Hindlimb muscle (tissue), 1 donor: ENCODE measurements around the gene RAD51AP2. TPM values are rescaled to one million over a fixed set of nuclear protein-coding genes. Genes with fewer than 3 reads are reported as not detected.
A peak's percentile ranks its signal among the peaks of the same experiment; 100 is the strongest.
"Not testable (repeated sequence)": the region's sequence is repeated elsewhere in the genome, so short reads cannot be mapped to it uniquely, and the experiment has no call there.

ENCODE experiments used
- DNase-seq: peaks from one replicate; pipeline ENCODE4 v3.0.0-alpha.2; 2013
- polyA plus RNA-seq: library from polyadenylated mRNA; unstranded; fragments of 120-200 nt; gene quantifications from one replicate; pipeline ENCODE4 v1.2.1, GENCODE V29; 2013; ENCODE audit not compliant: insufficient read length

RAD51AP2 gene
- polyA plus RNA-seq = 0.25 TPM

- DNase-seq = peak; percentile 71
These were observed at the start of gene RAD51AP2 for GRCh38 chr2:17518212-17519154. Gene RAD51AP2, minus strand, starts transcription at chr2:17518440. Its CDS starts 25 bp downstream, at chr2:17518415.

- DNase-seq = not testable (repeated sequence)
These were observed 47.5 kb upstream of the RAD51AP2 start for GRCh38 chr2:17565726-17566125.

GRCh38 chr2:17558878-17559277, 40.6 kb upstream of the RAD51AP2 start:
- no peak for DNase-seq

- DNase-seq = no peak
These were observed 39.8 kb upstream of the RAD51AP2 start for GRCh38 chr2:17558053-17558452.

- DNase-seq = no peak
These were observed 39.4 kb upstream of the RAD51AP2 start for GRCh38 chr2:17557596-17557995.

GRCh38 chr2:17555150-17555549, 36.9 kb upstream of the RAD51AP2 start:
- DNase-seq = no peak

GRCh38 chr2:17550907-17551306, 32.7 kb upstream of the RAD51AP2 start:
- no peak for DNase-seq

- no peak for DNase-seq
These were observed 29.5 kb upstream of the RAD51AP2 start for GRCh38 chr2:17547737-17548136.

GRCh38 chr2:17547237-17547636, 29.0 kb upstream of the RAD51AP2 start:
- DNase-seq = no peak

- DNase-seq = no peak
These were observed 27.7 kb upstream of the RAD51AP2 start for GRCh38 chr2:17545680-17546613.

GRCh38 chr2:17544256-17544655, 26.0 kb upstream of the RAD51AP2 start:
- no peak for DNase-seq

GRCh38 chr2:17543848-17544247, 25.6 kb upstream of the RAD51AP2 start:
- no peak for DNase-seq

- DNase-seq = no peak
These were observed 25.0 kb upstream of the RAD51AP2 start for GRCh38 chr2:17543131-17543660.

- DNase-seq = no peak
These were observed 24.2 kb upstream of the RAD51AP2 start for GRCh38 chr2:17542471-17542870.

- no peak for DNase-seq
These were observed 23.3 kb upstream of the RAD51AP2 start for GRCh38 chr2:17541531-17541950.

- no peak for DNase-seq
These were observed 22.7 kb upstream of the RAD51AP2 start for GRCh38 chr2:17540813-17541530.

- DNase-seq = peak; percentile 92
These were observed 22.0 kb upstream of the RAD51AP2 start, which contains the start of gene VSNL1 for GRCh38 chr2:17540093-17540812. Gene VSNL1, plus strand, starts transcription at chr2:17540696. Its CDS starts 51,379 bp downstream, at chr2:17592075.

- DNase-seq = peak; percentile 9
These were observed 21.4 kb upstream of the RAD51AP2 start for GRCh38 chr2:17539611-17540092.

GRCh38 chr2:17538844-17539554, 20.8 kb upstream of the RAD51AP2 start:
- DNase-seq = peak; percentile 82
